ENCODE results near the gene CLIC5.

DNA sequence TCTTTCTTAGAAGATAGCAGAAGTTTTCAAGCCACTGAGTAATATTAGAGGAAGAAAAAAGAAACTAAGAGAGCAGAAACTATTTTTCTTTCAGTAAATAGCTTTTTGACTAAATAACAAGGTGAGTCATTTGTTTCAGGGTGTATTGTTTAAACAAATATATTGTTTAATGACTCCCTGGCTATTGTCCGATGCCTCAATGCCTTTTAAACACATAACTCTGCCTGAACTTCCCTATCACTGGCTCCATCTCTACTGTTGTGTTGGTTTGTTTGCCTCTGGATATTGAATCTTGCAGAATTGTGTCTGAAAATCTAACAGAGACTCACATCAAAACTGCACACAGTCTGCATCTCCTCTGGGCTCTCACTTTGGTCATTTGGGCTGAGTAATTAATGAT is 19.6 kb upstream of the CLIC5 start:
- TF ChIP-seq, protein P1, sequence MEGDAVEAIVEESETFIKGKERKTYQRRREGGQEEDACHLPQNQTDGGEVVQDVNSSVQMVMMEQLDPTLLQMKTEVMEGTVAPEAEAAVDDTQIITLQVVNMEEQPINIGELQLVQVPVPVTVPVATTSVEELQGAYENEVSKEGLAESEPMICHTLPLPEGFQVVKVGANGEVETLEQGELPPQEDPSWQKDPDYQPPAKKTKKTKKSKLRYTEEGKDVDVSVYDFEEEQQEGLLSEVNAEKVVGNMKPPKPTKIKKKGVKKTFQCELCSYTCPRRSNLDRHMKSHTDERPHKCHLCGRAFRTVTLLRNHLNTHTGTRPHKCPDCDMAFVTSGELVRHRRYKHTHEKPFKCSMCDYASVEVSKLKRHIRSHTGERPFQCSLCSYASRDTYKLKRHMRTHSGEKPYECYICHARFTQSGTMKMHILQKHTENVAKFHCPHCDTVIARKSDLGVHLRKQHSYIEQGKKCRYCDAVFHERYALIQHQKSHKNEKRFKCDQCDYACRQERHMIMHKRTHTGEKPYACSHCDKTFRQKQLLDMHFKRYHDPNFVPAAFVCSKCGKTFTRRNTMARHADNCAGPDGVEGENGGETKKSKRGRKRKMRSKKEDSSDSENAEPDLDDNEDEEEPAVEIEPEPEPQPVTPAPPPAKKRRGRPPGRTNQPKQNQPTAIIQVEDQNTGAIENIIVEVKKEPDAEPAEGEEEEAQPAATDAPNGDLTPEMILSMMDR (IDR thresholded peaks at IDR 0.05; ENCODE audit: control extremely low read depth in 1 of 3, insufficient read depth in 1 of 3, low read depth in 1 of 3, low read length in 3 of 3) = no peak
- TF ChIP-seq GTF2F1 (IDR thresholded peaks at IDR 0.05; ENCODE audit: borderline replicate concordance, low read depth, low read length) (no peak), SRF (IDR thresholded peaks at IDR 0.05; ENCODE audit: low read depth, low read length) (no peak), POLR2AphosphoS5 (IDR thresholded peaks at IDR 0.05; ENCODE audit: low read depth, low read length) (no peak), POLR2A (IDR thresholded peaks at IDR 0.05; ENCODE audit: control extremely low read depth in 1 of 2, low read depth in 2 of 2, low read length in 2 of 2) (no peak), TAF1 (IDR thresholded peaks at IDR 0.05; ENCODE audit: low read depth, low read length) (no peak), BRCA1 (IDR thresholded peaks at IDR 0.05; ENCODE audit: low read depth, low read length) (no peak), SP1 (IDR thresholded peaks at IDR 0.05; ENCODE audit: low read depth, low read length) (no peak), CREB1 (IDR thresholded peaks at IDR 0.05) (no peak), CBX8 (IDR thresholded peaks at IDR 0.05; ENCODE audit: borderline replicate concordance, low read depth, low read length) (no peak), ZNF274 (IDR thresholded peaks at IDR 0.05; ENCODE audit: borderline replicate concordance, extremely low read depth, low read length) (no peak)
- TF ChIP-seq, protein P2, sequence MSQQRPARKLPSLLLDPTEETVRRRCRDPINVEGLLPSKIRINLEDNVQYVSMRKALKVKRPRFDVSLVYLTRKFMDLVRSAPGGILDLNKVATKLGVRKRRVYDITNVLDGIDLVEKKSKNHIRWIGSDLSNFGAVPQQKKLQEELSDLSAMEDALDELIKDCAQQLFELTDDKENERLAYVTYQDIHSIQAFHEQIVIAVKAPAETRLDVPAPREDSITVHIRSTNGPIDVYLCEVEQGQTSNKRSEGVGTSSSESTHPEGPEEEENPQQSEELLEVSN (IDR thresholded peaks at IDR 0.05) = no peak
- TF ChIP-seq, protein P3, sequence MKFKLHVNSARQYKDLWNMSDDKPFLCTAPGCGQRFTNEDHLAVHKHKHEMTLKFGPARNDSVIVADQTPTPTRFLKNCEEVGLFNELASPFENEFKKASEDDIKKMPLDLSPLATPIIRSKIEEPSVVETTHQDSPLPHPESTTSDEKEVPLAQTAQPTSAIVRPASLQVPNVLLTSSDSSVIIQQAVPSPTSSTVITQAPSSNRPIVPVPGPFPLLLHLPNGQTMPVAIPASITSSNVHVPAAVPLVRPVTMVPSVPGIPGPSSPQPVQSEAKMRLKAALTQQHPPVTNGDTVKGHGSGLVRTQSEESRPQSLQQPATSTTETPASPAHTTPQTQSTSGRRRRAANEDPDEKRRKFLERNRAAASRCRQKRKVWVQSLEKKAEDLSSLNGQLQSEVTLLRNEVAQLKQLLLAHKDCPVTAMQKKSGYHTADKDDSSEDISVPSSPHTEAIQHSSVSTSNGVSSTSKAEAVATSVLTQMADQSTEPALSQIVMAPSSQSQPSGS (IDR thresholded peaks at IDR 0.05; ENCODE audit: low read length) = no peak
- TF ChIP-seq, protein P4, sequence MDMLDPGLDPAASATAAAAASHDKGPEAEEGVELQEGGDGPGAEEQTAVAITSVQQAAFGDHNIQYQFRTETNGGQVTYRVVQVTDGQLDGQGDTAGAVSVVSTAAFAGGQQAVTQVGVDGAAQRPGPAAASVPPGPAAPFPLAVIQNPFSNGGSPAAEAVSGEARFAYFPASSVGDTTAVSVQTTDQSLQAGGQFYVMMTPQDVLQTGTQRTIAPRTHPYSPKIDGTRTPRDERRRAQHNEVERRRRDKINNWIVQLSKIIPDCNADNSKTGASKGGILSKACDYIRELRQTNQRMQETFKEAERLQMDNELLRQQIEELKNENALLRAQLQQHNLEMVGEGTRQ (IDR thresholded peaks at IDR 0.05; ENCODE audit: low read length) = no peak

Data from H1 (cell line).